COLO668 (cell line): ENCODE measurements around the gene P4HB.

Source experiments
- DNase-seq: peaks from one replicate; lab custom pipeline; 2025; ENCODE audit not compliant: unreplicated experiment; lab: John Stamatoyannopoulos, UW

The P4HB gene

GRCh38 chr17:81833160-81833920, 27.0 kb downstream of the P4HB start, which contains the start of gene MCRIP1:
TSS of gene MCRIP1 (minus strand) at chr17:81833291. CDS start at chr17:81824506, 8,785 bp downstream.
- peak; percentile 96 for DNase-seq

GRCh38 chr17:81832608-81833159, 27.7 kb downstream of the P4HB start:
- peak; percentile 55 for DNase-seq

GRCh38 chr17:81831957-81832607, 28.3 kb downstream of the P4HB start:
- peak; percentile 37 for DNase-seq

GRCh38 chr17:81831563-81831956, 28.8 kb downstream of the P4HB start:
- peak; percentile 11 for DNase-seq

GRCh38 chr17:81829858-81830257, 30.5 kb downstream of the P4HB start:
- DNase-seq, result peak; percentile 59

- no peak for DNase-seq
Measured at GRCh38 chr17:81828656-81829055, 31.7 kb downstream of the P4HB start.

- DNase-seq, result peak; percentile 48
Measured at GRCh38 chr17:81825841-81826466, 34.4 kb downstream of the P4HB start.

- DNase-seq, result no peak
Measured at GRCh38 chr17:81824595-81824994, 35.7 kb downstream of the P4HB start.

- no peak for DNase-seq
Measured at GRCh38 chr17:81823820-81824550, 36.4 kb downstream of the P4HB start.

GRCh38 chr17:81822996-81823819, 37.1 kb downstream of the P4HB start:
- DNase-seq, result no peak

GRCh38 chr17:81822312-81822637, 38.1 kb downstream of the P4HB start:
- DNase-seq, result no peak

GRCh38 chr17:81821603-81822311, 38.6 kb downstream of the P4HB start:
- DNase-seq, result peak; percentile 89

- no peak for DNase-seq
Measured at GRCh38 chr17:81821147-81821546, 39.2 kb downstream of the P4HB start.

- DNase-seq, result no peak
Measured at GRCh38 chr17:81819708-81820107, 40.6 kb downstream of the P4HB start.

- no peak for DNase-seq
Measured at GRCh38 chr17:81817758-81818147, 42.6 kb downstream of the P4HB start.

- DNase-seq, result no peak
Measured at GRCh38 chr17:81815646-81815986, 44.7 kb downstream of the P4HB start.

GRCh38 chr17:81814748-81815645, 45.3 kb downstream of the P4HB start:
- peak; percentile 61 for DNase-seq

GRCh38 chr17:81813861-81814683, 46.3 kb downstream of the P4HB start:
- no peak for DNase-seq
